ENCODE data around the gene MXD1. TPM values are rescaled to one million over a fixed set of nuclear protein-coding genes. Genes with fewer than 3 reads are reported as not detected.
"Not testable (repeated sequence)": the region's sequence is repeated elsewhere in the genome, so short reads cannot be mapped to it uniquely, and the experiment has no call there.

The MXD1 gene
- total RNA-seq, 6 donors from 2014 or later, result 16.3 to 94.3 (median 33.8) TPM

GRCh38 chr2:69893684-69894551 lies 21.0 kb upstream of the MXD1 start, which contains the start of gene SNRNP27:
TSS of gene SNRNP27 (plus strand) at chr2:69893956. CDS start at chr2:69893985, 29 bp downstream.
- DNase-seq (peak; percentile 30 to 75), ATAC-seq (ENCODE audit: low FRiP score in 2 of 2) (peak; percentile 82 to 94)
- Histone ChIP-seq H3K27me3 (no peaks in the 10 kb centered on the region), H3K4me1 (peaks cover 12 to 23% (median 16%) of the 10 kb centered on the region in 4 donors), H3K4me3 (peak within 1 kb of the TSS; percentile 67 to 89 (median 76)), H3K9me3 (no peaks in the 10 kb centered on the region), H3K36me3 (peaks cover 10 to 36% (median 18%) of the 10 kb centered on the region in 4 donors), H3K27ac (peak within 1 kb of the TSS; percentile 74 to 90 (median 85))
- TF ChIP-seq POLR2A (IDR thresholded peaks at IDR 0.05) (peak in 3 of 4 donors; percentile 26 to 57 (median 44)), EP300 (IDR thresholded peaks at IDR 0.05) (no peak), POLR2AphosphoS5 (IDR thresholded peaks at IDR 0.05) (peak; percentile 70 to 81)
- WGBS, 2 donors, result 0 to 1% methylated on average over 32 of the region's 32 CpGs

- peak overlapping the region; percentile 67 to 89 (median 76) for H3K4me3 ChIP-seq
- H3K4me1 ChIP-seq, result peaks cover 12 to 23% (median 16%) of the 10 kb centered on the region in 4 donors
- not testable (repeated sequence) for H3K27me3 ChIP-seq; ATAC-seq (ENCODE audit: low FRiP score in 2 of 2); H3K9me3 ChIP-seq
- DNase-seq, result peak in 1 of 2 donors; percentile 22
- H3K27ac ChIP-seq, result peak overlapping the region; percentile 29 to 90 (median 79)
- WGBS, 2 donors, result 39 to 41% methylated on average over 23 of the region's 23 CpGs
- H3K36me3 ChIP-seq, result peaks cover 16 to 45% (median 25%) of the 10 kb centered on the region in 4 donors
Observed at GRCh38 chr2:69894737-69895136, 20.2 kb upstream of the MXD1 start.

GRCh38 chr2:69902213-69902922 lies 12.5 kb upstream of the MXD1 start:
- WGBS, 2 donors, result 38 to 53% methylated on average over 8 of the region's 8 CpGs
- H3K27me3 ChIP-seq, result no peaks in the 10 kb centered on the region
- H3K36me3 ChIP-seq, result peaks cover 17 to 89% (median 50%) of the 10 kb centered on the region in 4 donors
- peak overlapping the region in 3 of 4 donors; percentile 12 to 63 (median 39) for H3K27ac ChIP-seq
- ATAC-seq (ENCODE audit: low FRiP score in 2 of 2), result peak in 1 of 2 donors; percentile 67
- TF ChIP-seq, protein P1, sequence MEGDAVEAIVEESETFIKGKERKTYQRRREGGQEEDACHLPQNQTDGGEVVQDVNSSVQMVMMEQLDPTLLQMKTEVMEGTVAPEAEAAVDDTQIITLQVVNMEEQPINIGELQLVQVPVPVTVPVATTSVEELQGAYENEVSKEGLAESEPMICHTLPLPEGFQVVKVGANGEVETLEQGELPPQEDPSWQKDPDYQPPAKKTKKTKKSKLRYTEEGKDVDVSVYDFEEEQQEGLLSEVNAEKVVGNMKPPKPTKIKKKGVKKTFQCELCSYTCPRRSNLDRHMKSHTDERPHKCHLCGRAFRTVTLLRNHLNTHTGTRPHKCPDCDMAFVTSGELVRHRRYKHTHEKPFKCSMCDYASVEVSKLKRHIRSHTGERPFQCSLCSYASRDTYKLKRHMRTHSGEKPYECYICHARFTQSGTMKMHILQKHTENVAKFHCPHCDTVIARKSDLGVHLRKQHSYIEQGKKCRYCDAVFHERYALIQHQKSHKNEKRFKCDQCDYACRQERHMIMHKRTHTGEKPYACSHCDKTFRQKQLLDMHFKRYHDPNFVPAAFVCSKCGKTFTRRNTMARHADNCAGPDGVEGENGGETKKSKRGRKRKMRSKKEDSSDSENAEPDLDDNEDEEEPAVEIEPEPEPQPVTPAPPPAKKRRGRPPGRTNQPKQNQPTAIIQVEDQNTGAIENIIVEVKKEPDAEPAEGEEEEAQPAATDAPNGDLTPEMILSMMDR (IDR thresholded peaks at IDR 0.05), result no peak
- TF ChIP-seq POLR2A (IDR thresholded peaks at IDR 0.05), result no peak
- no peak for TF ChIP-seq POLR2AphosphoS5 (IDR thresholded peaks at IDR 0.05)
- no peak for TF ChIP-seq EP300 (IDR thresholded peaks at IDR 0.05)
- no peak overlapping the region for H3K4me3 ChIP-seq
- no peaks in the 10 kb centered on the region for H3K9me3 ChIP-seq
- peak in 1 of 2 donors; percentile 69 for DNase-seq
- H3K4me1 ChIP-seq, result peaks cover 10 to 24% (median 13%) of the 10 kb centered on the region in 4 donors

GRCh38 chr2:69907216-69907615 lies 7.7 kb upstream of the MXD1 start:
- DNase-seq (no peak), ATAC-seq (ENCODE audit: low FRiP score in 2 of 2) (no peak)
- no peaks in the 10 kb centered on the region for H3K9me3 ChIP-seq
- no peak for TF ChIP-seq POLR2AphosphoS5 (IDR thresholded peaks at IDR 0.05)
- TF ChIP-seq POLR2A (IDR thresholded peaks at IDR 0.05), result no peak
- no peak for TF ChIP-seq EP300 (IDR thresholded peaks at IDR 0.05)
- TF ChIP-seq, protein P1 (IDR thresholded peaks at IDR 0.05), result no peak
- H3K36me3 ChIP-seq, result peaks cover 10 to 78% (median 38%) of the 10 kb centered on the region in 4 donors
- H3K4me3 ChIP-seq, result no peak overlapping the region
- H3K4me1 ChIP-seq, result peaks cover 0 to 11% (median 7%) of the 10 kb centered on the region in 4 donors
- H3K27me3 ChIP-seq, result no peaks in the 10 kb centered on the region
- peak overlapping the region in 1 of 4 donors; percentile 11 for H3K27ac ChIP-seq

DNA sequence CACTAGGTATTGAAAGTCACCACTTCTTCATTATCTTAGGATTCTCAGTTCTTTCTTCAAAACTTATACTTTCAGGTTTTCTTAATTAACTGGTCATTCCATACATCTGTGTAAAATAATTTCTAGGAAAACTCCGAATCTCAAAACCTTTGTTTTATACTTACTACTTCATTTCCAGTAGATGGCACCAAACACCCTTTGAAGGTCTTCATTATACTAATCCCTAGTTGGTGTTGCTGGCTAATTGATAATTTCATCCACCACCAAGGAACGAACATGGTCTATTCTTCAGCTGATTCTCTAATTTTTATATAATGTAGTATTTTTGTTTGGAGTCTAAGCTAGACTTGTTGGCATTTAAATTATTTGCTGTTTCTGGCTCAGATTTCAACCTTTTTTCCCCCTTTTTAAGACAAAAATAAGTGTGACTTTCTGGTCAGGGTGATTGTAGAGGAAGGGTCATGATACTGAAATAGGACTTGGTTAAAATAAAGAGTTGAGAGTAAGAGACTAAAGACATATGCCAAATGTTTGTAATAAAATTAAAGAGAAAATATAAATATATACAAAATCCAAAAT lies 2.8 kb upstream of the MXD1 start:
- TF ChIP-seq POLR2A (IDR thresholded peaks at IDR 0.05), result no peak
- TF ChIP-seq, protein P1 (IDR thresholded peaks at IDR 0.05), result peak in 5 of 6 experiments; percentile 25 to 78 (median 51)
- peak overlapping the region in 1 of 4 donors; percentile 100 for H3K27ac ChIP-seq
- no peak overlapping the region for H3K4me3 ChIP-seq
- no peaks in the 10 kb centered on the region for H3K27me3 ChIP-seq
- no peaks in the 10 kb centered on the region for H3K9me3 ChIP-seq
- peaks cover 5 to 40% (median 16%) of the 10 kb centered on the region in 4 donors for H3K36me3 ChIP-seq
- ATAC-seq (ENCODE audit: low FRiP score in 2 of 2), result no peak
- DNase-seq, result no peak
- 0 to 2% methylated on average over 2 of the region's 2 CpGs for WGBS, 2 donors
- peaks cover 15 to 30% (median 23%) of the 10 kb centered on the region in 4 donors for H3K4me1 ChIP-seq

Data from upper lobe of left lung (tissue), 6 donors.